Fibroblast of lung (primary cell): ENCODE results near the gene CDKN1B.

Experiments
- CTCF ChIP-seq, 2 donors: IDR thresholded peaks in 1 of 2; conservative IDR thresholded peaks in 1 of 2; 1 replicate in 1 of 2; 2 replicates in 1 of 2; pipeline ENCODE4 v1.5.1; 2011 to 2012; ENCODE audit warnings: low read length in 2 of 2, control low read depth in 1 of 2, inconsistent platforms in 1 of 2, low read depth in 1 of 2, mild to moderate bottlenecking in 1 of 2
- EZH2 ChIP-seq: IDR thresholded peaks from 2 replicates; pipeline ENCODE4 v1.5.1; 2012; ENCODE audit warnings: low read length, control low read depth, mild to moderate bottlenecking; ENCODE audit errors: missing control alignments

GRCh38 chr12:12764824-12765223 is 47.7 kb downstream of the CDKN1B start:
- TF ChIP-seq CTCF (conservative IDR thresholded peaks at IDR 0.05 in 1 of 2, IDR thresholded peaks at IDR 0.05 in 1 of 2; ENCODE audit: low read depth in 1 of 2, low read length in 2 of 2) (no peak), EZH2 (no peak)
